NOMO-1 treated with dmso at 0.1 percent for 144 hours (cell line): ENCODE measurements around the gene TANGO6.

Experiments
- DNase-seq: peaks from one replicate; lab custom pipeline; 2025; ENCODE audit not compliant: unreplicated experiment; lab: John Stamatoyannopoulos, UW

TANGO6 gene

DNA sequence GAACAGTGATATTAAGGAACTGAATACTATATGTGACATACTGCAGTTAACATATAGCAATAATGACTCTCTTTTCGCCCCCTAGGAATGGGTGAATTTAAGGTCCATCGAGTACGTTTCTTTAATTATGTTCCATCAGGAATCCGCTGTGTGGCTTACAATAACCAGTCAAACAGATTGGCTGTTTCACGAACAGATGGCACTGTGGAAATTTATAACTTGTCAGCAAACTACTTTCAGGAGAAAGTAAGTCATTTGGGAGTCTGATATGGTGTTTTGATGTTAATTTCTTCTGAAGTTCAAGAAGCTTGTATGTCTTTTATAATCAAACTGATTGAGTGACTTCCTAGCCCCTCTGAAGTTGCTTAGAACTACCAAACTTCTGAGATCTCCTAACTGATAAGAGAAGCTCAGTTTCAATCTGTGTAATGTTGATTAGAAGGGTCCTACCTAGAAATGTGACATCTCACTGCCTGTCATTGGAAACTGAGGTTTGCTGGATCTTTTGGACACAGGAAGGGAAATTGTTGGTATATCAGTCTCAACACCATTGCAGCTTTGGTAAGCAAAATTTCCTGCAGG, 290.1 kb downstream of the TANGO6 start:
- no peak for DNase-seq
